H1 (cell line): ENCODE measurements around the gene SMIM23. TPM values are rescaled to one million over a fixed set of nuclear protein-coding genes. Genes with fewer than 3 reads are reported as not detected.

Experiments used
- CTCF ChIA-PET: fragments of 300-600 bp; sonication (Branson Sonifier 250); formaldehyde crosslinking; loops from one replicate; lab custom pipeline; 2021; ENCODE audit not compliant: partially characterized antibody; lab: Charles Lee
- POLR2A ChIA-PET: fragments of 300-600 bp; sonication (Branson Sonifier 250); formaldehyde crosslinking; loops from one replicate; lab custom pipeline; 2021; ENCODE audit warnings: inconsistent platforms; ENCODE audit not compliant: partially characterized antibody; lab: Charles Lee
- DNase-seq, 2 experiments: peaks; one replicate each; pipeline versions ENCODE4 v3.0.0 to v3.0.0-alpha.2; 2010 to 2022; ENCODE audit warnings: low spot score in 2 of 2, low read depth in 1 of 2, mixed read lengths in 1 of 2
- FAIRE-seq: peaks from 2 replicates; lab custom pipeline; 2011; peaks lifted over from hg19 to GRCh38; lab: Jason Lieb, UNC
- H2AFZ ChIP-seq: 2 replicates; pipeline ENCODE4 v1.8.1; 2012; ENCODE audit warnings: low read length, inconsistent platforms
- H2AK5ac ChIP-seq: 2 replicates; pipeline ENCODE4 v1.6.1; 2013; ENCODE audit warnings: low read depth, low read length
- H2BK120ac ChIP-seq: replicated peaks from 2 replicates; pipeline ENCODE3; 2013; ENCODE audit warnings: low read depth, low read length, inconsistent platforms
- H2BK12ac ChIP-seq: 2 replicates; pipeline ENCODE4 v1.6.1; 2013; ENCODE audit warnings: low read depth, low read length
- H2BK15ac ChIP-seq: 2 replicates; pipeline ENCODE4 v1.6.1; 2013; ENCODE audit warnings: low read length
- H2BK20ac ChIP-seq: 2 replicates; pipeline ENCODE4 v1.6.1; 2013; ENCODE audit warnings: low read length
- H2BK5ac ChIP-seq: 2 replicates; pipeline ENCODE4 v1.6.1; 2013; ENCODE audit warnings: low read depth, low read length
- H3K14ac ChIP-seq: 2 replicates; pipeline ENCODE4 v1.6.1; 2013; ENCODE audit warnings: inconsistent platforms; ENCODE audit not compliant: insufficient read length
- H3K18ac ChIP-seq: 2 replicates; pipeline ENCODE4 v1.6.1; 2013; ENCODE audit warnings: low read length; ENCODE audit errors: extremely low read depth
- H3K23ac ChIP-seq: 2 replicates; pipeline ENCODE4 v1.6.1; 2013; ENCODE audit warnings: inconsistent platforms; ENCODE audit not compliant: insufficient read length
- H3K23me2 ChIP-seq: 2 replicates; pipeline ENCODE4 v1.6.1; 2013; ENCODE audit warnings: low read depth, low read length
- H3K27ac ChIP-seq: 2 replicates; pipeline ENCODE4 v1.6.1; 2011; ENCODE audit warnings: low read depth, low read length, inconsistent platforms
- H3K27me3 ChIP-seq, 4 experiments: replicated peaks in 1 of 4; 1 replicate in 1 of 4; 2 replicates in 3 of 4; pipeline versions ENCODE4 v1.6.1 to v1.8.1; 2011 to 2013; ENCODE audit warnings: low read length in 3 of 4, mild to moderate bottlenecking in 3 of 4, inconsistent platforms in 2 of 4, mixed read lengths in 2 of 4, moderate library complexity in 1 of 4; ENCODE audit not compliant: control insufficient read depth in 3 of 4, insufficient read depth in 3 of 4; ENCODE audit errors: extremely low read depth in 1 of 4
- H3K36me3 ChIP-seq, 4 experiments: 2 replicates each; pipeline versions ENCODE4 v1.6.1 to v1.8.1; 2011 to 2013; ENCODE audit warnings: mild to moderate bottlenecking in 4 of 4, low read length in 3 of 4, moderate library complexity in 2 of 4, control low read depth in 1 of 4, inconsistent platforms in 1 of 4; ENCODE audit not compliant: insufficient read depth in 4 of 4, control insufficient read depth in 2 of 4
- H3K4ac ChIP-seq: replicated peaks from 2 replicates; pipeline ENCODE3; 2013; ENCODE audit warnings: low read length, low read depth, mixed read lengths, inconsistent platforms; ENCODE audit not compliant: insufficient read length
- H3K4me1 ChIP-seq, 4 experiments: replicated peaks in 1 of 4; 1 replicate in 1 of 4; 2 replicates in 3 of 4; pipeline versions ENCODE4 v1.6.1 to v1.8.1; 2011 to 2013; ENCODE audit warnings: low read length in 3 of 4, inconsistent platforms in 2 of 4, mixed read lengths in 1 of 4; ENCODE audit not compliant: insufficient read depth in 4 of 4, control insufficient read depth in 3 of 4
- H3K4me2 ChIP-seq, 2 experiments: 2 replicates each; pipeline versions ENCODE4 v1.6.1 to v1.8.1; 2011 to 2013; ENCODE audit warnings: low read depth in 2 of 2, low read length in 2 of 2, control low read depth in 1 of 2, inconsistent platforms in 1 of 2, mild to moderate bottlenecking in 1 of 2; ENCODE audit not compliant: insufficient read depth in 1 of 2
- H3K4me3 ChIP-seq, 4 experiments: fragments of 200-600, 300-600 bp in 1 of 4; sonication (generic), shearing (Covaris generic), sonication (Bioruptor Twin) in 1 of 4; 2 replicates each; pipeline versions ENCODE4 v1.5.1 to v1.8.1; 2011 to 2016; ENCODE audit warnings: low read length in 4 of 4, low read depth in 3 of 4, control low read depth in 2 of 4, inconsistent platforms in 2 of 4, mild to moderate bottlenecking in 2 of 4, mixed read lengths in 1 of 4, moderate library complexity in 1 of 4; ENCODE audit not compliant: insufficient read depth in 2 of 4; ENCODE audit errors: extremely low read depth in 1 of 4
- H3K56ac ChIP-seq: replicated peaks from 2 replicates; pipeline ENCODE3; 2013; ENCODE audit warnings: low read depth, mild to moderate bottlenecking, mixed read lengths, low read length, inconsistent platforms; ENCODE audit not compliant: insufficient read length
- H3K79me1 ChIP-seq: 2 replicates; pipeline ENCODE4 v1.6.1; 2013; ENCODE audit warnings: low read depth, low read length, control low read depth
- H3K79me2 ChIP-seq, 2 experiments: 2 replicates each; pipeline versions ENCODE4 v1.6.1 to v1.8.1; 2012 to 2013; ENCODE audit warnings: low read length in 2 of 2, mild to moderate bottlenecking in 2 of 2, inconsistent platforms in 1 of 2; ENCODE audit not compliant: insufficient read depth in 2 of 2, control insufficient read depth in 1 of 2
- H3K9ac ChIP-seq, 4 experiments: replicated peaks in 1 of 4; 1 replicate in 1 of 4; 2 replicates in 3 of 4; pipeline versions ENCODE4 v1.6.1 to v1.8.1; 2011 to 2013; ENCODE audit warnings: low read depth in 3 of 4, low read length in 3 of 4, control low read depth in 2 of 4, mild to moderate bottlenecking in 2 of 4, moderate library complexity in 2 of 4, inconsistent platforms in 1 of 4; ENCODE audit errors: extremely low read depth in 1 of 4
- H3K9me3 ChIP-seq, 2 experiments: 2 replicates each; pipeline versions ENCODE4 v1.6.1 to v1.8.1; 2012 to 2013; ENCODE audit warnings: mild to moderate bottlenecking in 2 of 2, moderate library complexity in 2 of 2, control low read depth in 1 of 2, inconsistent platforms in 1 of 2, low read depth in 1 of 2, low read length in 1 of 2, mixed read lengths in 1 of 2; ENCODE audit not compliant: insufficient read depth in 2 of 2
- H4K20me1 ChIP-seq, 2 experiments: replicated peaks in 1 of 2; 2 replicates each; pipeline versions ENCODE3 to v1.8.1; 2011 to 2013; ENCODE audit warnings: inconsistent platforms in 2 of 2, low read length in 2 of 2, mild to moderate bottlenecking in 1 of 2; ENCODE audit not compliant: insufficient read depth in 2 of 2, control insufficient read depth in 1 of 2
- H4K5ac ChIP-seq: 2 replicates; pipeline ENCODE4 v1.6.1; 2013; ENCODE audit warnings: low read length, low read depth, mixed read lengths, inconsistent platforms; ENCODE audit not compliant: insufficient read length
- H4K8ac ChIP-seq: 2 replicates; pipeline ENCODE4 v1.8.0; 2013; ENCODE audit warnings: mild to moderate bottlenecking, moderate library complexity, low read length, inconsistent platforms; ENCODE audit not compliant: insufficient read depth; ENCODE audit errors: extremely low read depth
- H4K91ac ChIP-seq: replicated peaks from 2 replicates; pipeline ENCODE3; 2013; ENCODE audit warnings: low read length, mixed read lengths, inconsistent platforms; ENCODE audit not compliant: insufficient read length
- ASH2L ChIP-seq: fragments of 200-600, 300-600 bp; sonication (generic); IDR thresholded peaks from one replicate; pipeline ENCODE4 v1.7.1; 2017; ENCODE audit warnings: low read length
- BCL11A ChIP-seq, 2 experiments: IDR thresholded peaks; one replicate each; pipeline ENCODE4 v1.6.1; 2011; ENCODE audit warnings: low read depth in 2 of 2, low read length in 2 of 2, mild to moderate bottlenecking in 2 of 2
- FOSL1 ChIP-seq: IDR thresholded peaks from 2 replicates; pipeline ENCODE4 v1.6.1; 2011; ENCODE audit warnings: mild to moderate bottlenecking, low read depth, low read length, moderate library complexity; ENCODE audit not compliant: insufficient read depth
- JUND ChIP-seq: IDR thresholded peaks from 2 replicates; pipeline ENCODE4 v1.6.1; 2011; ENCODE audit warnings: mild to moderate bottlenecking, improper control_type of control experiment, low read length
- KDM4A ChIP-seq: IDR thresholded peaks from one replicate; pipeline ENCODE4 v1.7.1; 2012; ENCODE audit warnings: low read depth, mild to moderate bottlenecking, moderate library complexity, low read length, inconsistent platforms; ENCODE audit not compliant: severe bottlenecking
- KDM5A ChIP-seq: fragments of 200-600 bp; IDR thresholded peaks from 2 replicates; pipeline ENCODE4 v1.7.1; 2012; ENCODE audit warnings: mild to moderate bottlenecking, low read length, inconsistent platforms, mixed read lengths
- RBBP5 ChIP-seq: IDR thresholded peaks from 2 replicates; pipeline ENCODE4 v1.7.1; 2012; ENCODE audit warnings: low read depth, mild to moderate bottlenecking, inconsistent platforms, low read length, moderate library complexity, borderline replicate concordance
- RNF2 ChIP-seq: fragments of 200-900, 300-1000 bp; sonication (generic); IDR thresholded peaks from 2 replicates; pipeline ENCODE4 v1.7.1; 2016; ENCODE audit warnings: borderline replicate concordance, low read depth, mild to moderate bottlenecking, antibody characterized with exemption, low read length; ENCODE audit not compliant: poor library complexity, severe bottlenecking; ENCODE audit errors: missing control alignments
- SRF ChIP-seq: IDR thresholded peaks from 2 replicates; pipeline ENCODE4 v1.6.1; 2011; ENCODE audit warnings: mild to moderate bottlenecking, low read depth, low read length, moderate library complexity
- ZNF274 ChIP-seq: IDR thresholded peaks from 2 replicates; pipeline ENCODE4 v1.7.0; 2012; ENCODE audit warnings: low read length, borderline replicate concordance; ENCODE audit errors: extremely low read depth
- WGBS, 2 experiments: shearing (Covaris generic) in 1 of 2; methylation state at CpG; one replicate each; pipeline versions ENCODE4 v1.1.6 to v1.1.7; 2013 to 2015; ENCODE audit warnings: low lambda C conversion rate in 2 of 2, mixed read lengths in 2 of 2, inconsistent platforms in 1 of 2, low coverage in 1 of 2, missing lambda C conversion rate in 1 of 2; ENCODE audit not compliant: insufficient replicate concordance in 2 of 2, insufficient coverage in 1 of 2, insufficient read length in 1 of 2; ENCODE audit errors: extremely low coverage in 1 of 2, missing lambda C conversion rate in 1 of 2; 5-methylcytosine and 5-hydroxymethylcytosine counted together
- polyA plus RNA-seq, 7 experiments: library from polyadenylated mRNA; depleted of rRNA in 3 of 7; stranded (reverse) in 5 of 7; unstranded in 2 of 7; fragments of >200 nt in 5 of 7; fragments of 200-250 nt in 2 of 7; gene quantifications; 1 replicate in 5 of 7; 2 replicates in 1 of 7; 4 replicates in 1 of 7; pipeline versions ENCODE4 v1.2.1 to v1.2.3, GENCODE V29; 2011 to 2013; ENCODE audit warnings: missing spikeins in 2 of 7, mixed read lengths in 2 of 7
- total RNA-seq: library from RNA; stranded (reverse); fragmentation: NEBNext Ultra II Directional; extraction: Animal tissue kit (Norgen Biotek cat#: 25700); gene quantifications from 2 replicates; pipeline ENCODE4 v1.2.1, GENCODE V29; 2021
- TF ChIP-seq, protein P1 (sequence below): IDR thresholded peaks from 2 replicates; pipeline ENCODE4 v1.6.1; 2011; ENCODE audit warnings: low read length, improper control_type of control experiment

SMIM23 gene
- total and polyA plus RNA-seq, 2 of the 8 experiments (the other 6 are each of a cell fraction or from before 2014, with no cell fraction given), result not detected

DNA sequence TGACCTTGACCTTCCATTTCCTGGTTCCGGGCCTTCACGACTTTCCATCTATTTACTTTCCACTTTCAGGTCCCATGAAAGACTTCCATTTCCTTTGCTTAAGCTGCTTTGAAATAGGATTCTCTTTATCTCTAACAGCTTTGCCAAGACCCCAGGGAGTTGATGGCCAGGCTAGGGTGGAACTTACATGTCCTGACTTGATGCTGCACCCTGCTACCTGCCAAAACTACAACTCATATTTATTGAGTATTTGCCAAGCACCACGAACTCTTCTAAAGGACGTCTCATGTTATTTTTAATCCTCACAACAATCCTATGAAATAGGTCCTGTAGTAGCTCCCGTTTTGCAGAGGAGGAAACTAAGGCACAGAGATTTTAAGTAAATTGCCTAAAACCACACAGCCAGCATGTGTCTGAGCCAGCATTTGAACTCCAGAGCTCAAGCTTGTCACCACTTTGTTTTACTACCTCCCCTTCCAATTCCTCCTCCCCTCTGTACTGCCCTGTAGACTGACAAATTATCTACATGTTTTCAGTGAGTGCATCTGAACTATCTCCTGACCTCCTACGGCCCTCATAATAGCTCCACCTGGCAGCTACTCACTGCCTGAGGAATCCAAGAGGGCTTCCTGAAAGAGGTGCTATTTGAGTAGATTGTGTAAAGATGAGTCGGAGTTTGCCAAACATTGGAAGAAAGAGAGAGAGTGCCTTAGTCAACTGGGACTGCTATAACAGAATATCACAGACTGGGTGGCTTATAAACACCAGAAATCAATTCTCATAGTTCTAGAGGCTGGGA is 38.4 kb upstream of the SMIM23 start:
- no peak overlapping the region for H3K23ac ChIP-seq
- no peaks in the 10 kb centered on the region for H3K79me1 ChIP-seq
- H4K91ac ChIP-seq, result no peak overlapping the region
- H3K18ac ChIP-seq, result no peak overlapping the region
- H3K4me3 ChIP-seq, result no peak overlapping the region
- no peak overlapping the region for H3K9ac ChIP-seq
- no peaks in the 10 kb centered on the region for H3K27me3 ChIP-seq
- POLR2A ChIA-PET, result no interaction called here
- H4K8ac ChIP-seq, result no peak overlapping the region
- no peaks in the 10 kb centered on the region for H4K20me1 ChIP-seq
- H2BK12ac ChIP-seq, result no peak overlapping the region
- CTCF ChIA-PET, result interaction anchor here (0.6 to 1.2 kb wide), 4 partner anchors 11 to 142 kb away, joined by 3 to 4 read pairs (median 4); no protein-coding TSS in a partner anchor
- no peak overlapping the region for H2AK5ac ChIP-seq
- no peaks in the 10 kb centered on the region for H3K36me3 ChIP-seq
- H2BK15ac ChIP-seq, result no peak overlapping the region
- H3K9me3 ChIP-seq, result no peaks in the 10 kb centered on the region
- H3K4me1 ChIP-seq, result no peaks in the 10 kb centered on the region
- no peak overlapping the region for H2BK120ac ChIP-seq
- H3K14ac ChIP-seq, result no peak overlapping the region
- H2AFZ ChIP-seq, result no peak overlapping the region
- DNase-seq (no peak), FAIRE-seq (no peak)
- H3K4me2 ChIP-seq, result no peak overlapping the region
- no peak overlapping the region for H3K4ac ChIP-seq
- no peak overlapping the region for H2BK5ac ChIP-seq
- no peak overlapping the region for H3K56ac ChIP-seq
- no peak overlapping the region for H3K27ac ChIP-seq
- H2BK20ac ChIP-seq, result no peak overlapping the region
- 93% methylated on average over 7 of the region's 7 CpGs; no CpG with 5 or more reads in 1 of the 2 experiments for WGBS, 2 experiments
- no peaks in the 10 kb centered on the region for H3K23me2 ChIP-seq
- no peaks in the 10 kb centered on the region for H3K79me2 ChIP-seq
- H4K5ac ChIP-seq, result no peak overlapping the region
- TF ChIP-seq FOSL1, result no peak
- no peak for TF ChIP-seq RBBP5
- no peak for TF ChIP-seq RNF2
- TF ChIP-seq ASH2L, result no peak
- TF ChIP-seq JUND, result no peak
- TF ChIP-seq BCL11A (IDR thresholded peaks at IDR 0.05; ENCODE audit: low read depth in 2 of 2, low read length in 2 of 2), result no peak
- no peak for TF ChIP-seq ZNF274
- TF ChIP-seq KDM5A, result no peak
- TF ChIP-seq SRF, result no peak
- TF ChIP-seq, protein P1, sequence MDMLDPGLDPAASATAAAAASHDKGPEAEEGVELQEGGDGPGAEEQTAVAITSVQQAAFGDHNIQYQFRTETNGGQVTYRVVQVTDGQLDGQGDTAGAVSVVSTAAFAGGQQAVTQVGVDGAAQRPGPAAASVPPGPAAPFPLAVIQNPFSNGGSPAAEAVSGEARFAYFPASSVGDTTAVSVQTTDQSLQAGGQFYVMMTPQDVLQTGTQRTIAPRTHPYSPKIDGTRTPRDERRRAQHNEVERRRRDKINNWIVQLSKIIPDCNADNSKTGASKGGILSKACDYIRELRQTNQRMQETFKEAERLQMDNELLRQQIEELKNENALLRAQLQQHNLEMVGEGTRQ, result no peak
- no peak for TF ChIP-seq KDM4A
